Suprapubic skin (tissue), 4 donors: ENCODE data around the gene POLA2. TPM values are rescaled to one million over a fixed set of nuclear protein-coding genes. Genes with fewer than 3 reads are reported as not detected.

Experiments
- DNase-seq, 2 donors: peaks; one replicate each; pipeline ENCODE4 v3.0.0-alpha.2; 2019; ENCODE audit warnings: low spot score in 2 of 2
- H3K27ac ChIP-seq: fragments of 200-600 bp; sonication (generic); one replicate; pipeline ENCODE4 v1.5.1; 2019
- H3K27me3 ChIP-seq: fragments of 200-600 bp; sonication (generic); one replicate; pipeline ENCODE4 v1.5.1; 2019
- H3K36me3 ChIP-seq: fragments of 200-600 bp; sonication (generic); one replicate; pipeline ENCODE4 v1.5.1; 2019
- H3K4me1 ChIP-seq: fragments of 200-600 bp; sonication (generic); one replicate; pipeline ENCODE4 v1.5.1; 2019
- H3K4me3 ChIP-seq: fragments of 200-600 bp; sonication (generic); one replicate; pipeline ENCODE4 v1.5.1; 2019; ENCODE audit warnings: mild to moderate bottlenecking
- H3K9me3 ChIP-seq: fragments of 200-600 bp; sonication (generic); one replicate; pipeline ENCODE4 v1.5.1; 2019
- EP300 ChIP-seq: sonication (generic); formaldehyde crosslinking; IDR thresholded peaks from one replicate; pipeline ENCODE4 v1.6.1; 2017; ENCODE audit warnings: antibody characterized with exemption
- POLR2A ChIP-seq, 2 donors: fragments of 450-650 bp; IDR thresholded peaks; one replicate each; pipeline ENCODE4 v1.6.1; 2017; ENCODE audit warnings: antibody characterized with exemption in 2 of 2, mild to moderate bottlenecking in 2 of 2, moderate library complexity in 2 of 2
- POLR2AphosphoS5 ChIP-seq, 3 donors: sonication (generic); formaldehyde crosslinking; IDR thresholded peaks; one replicate each; pipeline ENCODE4 v1.6.1; 2017; ENCODE audit warnings: antibody characterized with exemption in 3 of 3
- WGBS: methylation state at CpG from one replicate; pipeline ENCODE4 v1.1.5; 2018; 5-methylcytosine and 5-hydroxymethylcytosine counted together
- total RNA-seq, 4 donors: library from RNA; depleted of rRNA; stranded (reverse); fragments of >200 nt; gene quantifications; one replicate each; pipeline ENCODE4 v1.1.0, GENCODE V29; 2016
- TF ChIP-seq, protein P1 (sequence below), 2 donors: fragments of 200-600 bp in 1 of 2; fragments of 450-650 bp in 1 of 2; sonication (generic) in 1 of 2; IDR thresholded peaks; one replicate each; pipeline ENCODE4 v1.5.1; 2016 to 2019; ENCODE audit warnings: antibody characterized with exemption in 2 of 2, mild to moderate bottlenecking in 1 of 2, moderate library complexity in 1 of 2

The POLA2 gene
- total RNA-seq, 4 donors from 2014 or later: 4.5 to 19.7 (median 7.3) TPM

- DNase-seq: no peak
- H3K4me1 ChIP-seq: peaks cover 43% of the 10 kb centered on the region
- no peaks in the 10 kb centered on the region for H3K9me3 ChIP-seq
- H3K27me3 ChIP-seq: no peaks in the 10 kb centered on the region
- no peak overlapping the region for H3K4me3 ChIP-seq
- 82% methylated on average over 21 of the region's 22 CpGs for WGBS
- no peak overlapping the region for H3K27ac ChIP-seq
- peaks cover 14% of the 10 kb centered on the region for H3K36me3 ChIP-seq
- TF ChIP-seq, protein P1, sequence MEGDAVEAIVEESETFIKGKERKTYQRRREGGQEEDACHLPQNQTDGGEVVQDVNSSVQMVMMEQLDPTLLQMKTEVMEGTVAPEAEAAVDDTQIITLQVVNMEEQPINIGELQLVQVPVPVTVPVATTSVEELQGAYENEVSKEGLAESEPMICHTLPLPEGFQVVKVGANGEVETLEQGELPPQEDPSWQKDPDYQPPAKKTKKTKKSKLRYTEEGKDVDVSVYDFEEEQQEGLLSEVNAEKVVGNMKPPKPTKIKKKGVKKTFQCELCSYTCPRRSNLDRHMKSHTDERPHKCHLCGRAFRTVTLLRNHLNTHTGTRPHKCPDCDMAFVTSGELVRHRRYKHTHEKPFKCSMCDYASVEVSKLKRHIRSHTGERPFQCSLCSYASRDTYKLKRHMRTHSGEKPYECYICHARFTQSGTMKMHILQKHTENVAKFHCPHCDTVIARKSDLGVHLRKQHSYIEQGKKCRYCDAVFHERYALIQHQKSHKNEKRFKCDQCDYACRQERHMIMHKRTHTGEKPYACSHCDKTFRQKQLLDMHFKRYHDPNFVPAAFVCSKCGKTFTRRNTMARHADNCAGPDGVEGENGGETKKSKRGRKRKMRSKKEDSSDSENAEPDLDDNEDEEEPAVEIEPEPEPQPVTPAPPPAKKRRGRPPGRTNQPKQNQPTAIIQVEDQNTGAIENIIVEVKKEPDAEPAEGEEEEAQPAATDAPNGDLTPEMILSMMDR (IDR thresholded peaks at IDR 0.05): no peak
- TF ChIP-seq POLR2A (IDR thresholded peaks at IDR 0.05) (no peak), POLR2AphosphoS5 (IDR thresholded peaks at IDR 0.05) (no peak), EP300 (no peak)
Measured at GRCh38 chr11:65320386-65321075, 58.8 kb downstream of the POLA2 start.

DNA sequence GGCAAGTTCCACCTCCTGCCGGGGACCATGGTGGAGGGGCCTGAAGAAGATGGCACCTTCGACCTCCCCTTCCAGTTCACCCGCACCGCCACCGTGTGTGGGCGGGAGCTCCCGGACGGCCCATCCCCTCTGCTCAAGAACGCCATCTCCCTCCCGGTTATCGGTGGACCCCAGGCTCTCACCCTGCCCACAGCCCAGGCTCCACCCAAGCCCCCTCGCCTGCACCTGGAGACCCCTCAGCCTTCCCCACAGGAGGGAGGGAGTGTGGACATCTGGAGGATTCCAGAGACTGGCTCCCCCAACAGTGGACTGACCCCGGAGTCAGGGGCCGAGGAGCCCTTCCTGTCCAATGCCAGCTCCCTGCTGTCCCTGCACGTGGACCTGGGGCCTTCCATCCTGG lies 59.3 kb downstream of the POLA2 start:
- 100% methylated on average over 1 of the region's 15 CpGs for WGBS
- no peak for DNase-seq
- H3K36me3 ChIP-seq: peaks cover 14% of the 10 kb centered on the region
- H3K9me3 ChIP-seq: no peaks in the 10 kb centered on the region
- peaks cover 37% of the 10 kb centered on the region for H3K4me1 ChIP-seq
- peak overlapping the region; percentile 48 for H3K27ac ChIP-seq
- H3K27me3 ChIP-seq: no peaks in the 10 kb centered on the region
- no peak for TF ChIP-seq POLR2A (IDR thresholded peaks at IDR 0.05)
- TF ChIP-seq POLR2AphosphoS5 (IDR thresholded peaks at IDR 0.05): no peak
- TF ChIP-seq, protein P1 (IDR thresholded peaks at IDR 0.05): no peak
- no peak overlapping the region for H3K4me3 ChIP-seq

DNA sequence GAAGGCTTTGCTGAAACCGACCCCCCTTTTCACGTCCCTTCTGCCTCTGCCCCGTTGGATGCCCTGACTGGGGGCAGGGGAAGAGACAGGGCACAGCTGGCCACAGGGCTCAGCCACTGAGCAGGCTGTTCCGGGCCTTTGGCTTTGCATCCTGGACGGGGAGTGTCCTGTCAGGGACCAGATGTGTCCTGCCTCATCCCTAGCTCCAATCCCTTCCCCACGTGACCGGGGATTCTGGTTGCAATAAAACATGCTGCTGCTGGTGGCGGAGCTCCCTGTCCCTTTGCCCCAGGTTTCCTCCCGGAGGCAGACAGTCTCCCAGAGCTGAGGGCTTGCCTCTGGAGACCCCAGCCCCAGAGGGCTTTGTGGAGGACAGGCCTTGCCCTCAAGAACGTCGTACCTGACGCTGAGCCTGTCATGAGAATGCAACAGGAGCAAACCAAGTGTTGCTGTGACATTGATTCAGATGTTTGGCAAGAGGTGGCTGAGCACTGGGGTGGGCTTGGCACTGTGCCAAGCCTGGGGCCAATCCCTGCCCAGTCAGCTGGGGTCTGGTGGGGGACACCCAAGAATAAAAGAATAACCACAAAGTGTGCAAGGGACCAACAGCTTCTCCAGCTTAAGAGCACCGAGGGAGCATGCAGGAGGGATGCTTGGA lies 60.2 kb downstream of the POLA2 start:
- Histone ChIP-seq H3K4me3 (no peak overlapping the region), H3K27me3 (no peaks in the 10 kb centered on the region), H3K27ac (peak overlapping the region; percentile 48), H3K36me3 (peaks cover 14% of the 10 kb centered on the region), H3K4me1 (peaks cover 28% of the 10 kb centered on the region), H3K9me3 (no peaks in the 10 kb centered on the region)
- TF ChIP-seq, protein P1 (IDR thresholded peaks at IDR 0.05): no peak
- TF ChIP-seq POLR2A (IDR thresholded peaks at IDR 0.05): no peak
- no peak for TF ChIP-seq POLR2AphosphoS5 (IDR thresholded peaks at IDR 0.05)
- no peak for TF ChIP-seq EP300
- DNase-seq: peak; percentile 87 to 88
- WGBS: 63% methylated on average over 13 of the region's 13 CpGs

DNA sequence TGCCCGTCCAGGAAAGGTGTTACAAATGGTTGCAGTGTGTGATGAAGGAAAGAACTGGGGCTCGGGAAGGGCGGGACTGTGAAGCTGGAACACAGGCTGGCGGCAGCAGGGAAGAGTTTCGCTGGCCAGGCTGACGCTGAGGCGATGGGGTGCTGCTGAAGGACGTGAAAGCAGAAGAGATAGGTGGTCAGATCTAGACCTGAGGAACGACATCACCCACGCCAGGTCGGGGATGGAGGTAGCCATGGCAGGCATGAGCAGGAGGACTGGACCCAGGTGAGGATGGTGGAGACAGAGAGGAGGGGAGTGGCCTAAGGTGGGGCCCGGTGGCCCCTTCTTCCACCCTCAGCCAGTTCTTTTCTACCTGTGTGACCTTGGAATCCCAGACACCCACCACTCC lies 62.1 kb downstream of the POLA2 start:
- Histone ChIP-seq H3K4me1 (peaks cover 17% of the 10 kb centered on the region), H3K27me3 (no peaks in the 10 kb centered on the region), H3K9me3 (no peaks in the 10 kb centered on the region), H3K4me3 (no peak overlapping the region), H3K36me3 (peaks cover 14% of the 10 kb centered on the region), H3K27ac (no peak overlapping the region)
- DNase-seq: no peak
- WGBS: 82% methylated on average over 12 of the region's 12 CpGs
- TF ChIP-seq EP300: no peak
- no peak for TF ChIP-seq POLR2AphosphoS5 (IDR thresholded peaks at IDR 0.05)

DNA sequence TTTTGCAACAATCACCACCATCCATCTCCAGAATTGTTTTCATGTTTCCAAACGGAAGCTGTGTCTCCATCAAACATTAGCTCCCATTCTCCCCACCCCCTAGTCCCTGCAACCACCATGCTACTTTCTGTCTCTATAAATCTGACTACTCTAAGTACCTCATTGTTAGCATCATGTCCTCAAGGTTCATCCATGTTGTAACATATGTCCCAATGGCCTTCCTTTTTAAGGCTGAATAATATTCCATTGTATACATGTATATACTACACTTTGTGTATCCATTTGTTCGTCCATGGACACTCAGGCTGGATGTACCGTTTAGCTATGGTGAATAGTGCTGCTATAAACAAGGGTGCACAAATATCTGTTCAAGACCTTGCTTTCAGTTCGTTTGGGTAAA lies 63.7 kb downstream of the POLA2 start:
- no peak for DNase-seq
- peaks cover 14% of the 10 kb centered on the region for H3K36me3 ChIP-seq
- TF ChIP-seq, protein P1 (IDR thresholded peaks at IDR 0.05): no peak
- TF ChIP-seq POLR2A (IDR thresholded peaks at IDR 0.05): no peak
- TF ChIP-seq EP300: no peak
- TF ChIP-seq POLR2AphosphoS5 (IDR thresholded peaks at IDR 0.05): no peak
- H3K27ac ChIP-seq: no peak overlapping the region
- no peaks in the 10 kb centered on the region for H3K27me3 ChIP-seq
- H3K4me1 ChIP-seq: peaks cover 21% of the 10 kb centered on the region
- H3K4me3 ChIP-seq: no peak overlapping the region
- no peaks in the 10 kb centered on the region for H3K9me3 ChIP-seq
- WGBS: 91% methylated on average over 4 of the region's 4 CpGs
